ENCODE measurements around the gene NGB.

DNA sequence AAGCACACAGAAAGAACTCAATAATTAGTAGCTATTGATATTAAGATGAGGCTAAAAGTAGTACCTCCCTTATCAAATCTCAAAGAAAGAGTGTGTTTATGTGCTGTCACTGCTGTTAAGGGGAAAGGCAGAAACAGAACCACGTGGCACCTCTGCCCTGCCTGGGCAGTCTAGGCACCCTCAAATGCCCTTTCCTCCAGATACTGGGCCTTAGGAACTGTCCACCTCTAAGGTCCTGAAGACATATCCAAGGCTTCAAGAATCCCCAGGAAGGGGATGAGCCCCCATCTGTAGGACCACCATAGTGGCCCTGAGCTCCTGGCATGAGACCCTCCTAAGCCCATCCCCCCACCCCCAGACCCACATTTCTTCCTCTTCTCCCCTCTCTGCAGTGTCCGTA is 29.1 kb downstream of the NGB start:
- TF ChIP-seq CTCF (IDR thresholded peaks at IDR 0.05) (no peak), POLR2A (IDR thresholded peaks at IDR 0.05) (no peak)
